Fibroblast of mammary gland (primary cell): ENCODE measurements around the gene FGF1.

ENCODE experiments used
- DNase-seq: peaks from one replicate; pipeline ENCODE4 v3.0.0-alpha.2; 2010; ENCODE audit warnings: low read depth
- H3K4me3 ChIP-seq: 2 replicates; pipeline ENCODE4 v1.5.1; 2011; ENCODE audit warnings: low read depth, mild to moderate bottlenecking, low read length, moderate library complexity; ENCODE audit not compliant: control insufficient read depth
- CTCF ChIP-seq: conservative IDR thresholded peaks from 2 replicates; pipeline ENCODE4 v1.5.1; 2011; ENCODE audit warnings: low read depth, low read length, inconsistent platforms; ENCODE audit not compliant: control insufficient read depth, insufficient read depth

FGF1 gene

GRCh38 chr5:142621227-142621626 lies 64.7 kb downstream of the FGF1 start:
- H3K4me3 ChIP-seq, result no peak overlapping the region
- peak; percentile 66 for DNase-seq
- TF ChIP-seq CTCF, result no peak

- TF ChIP-seq CTCF, result no peak
- DNase-seq, result no peak
- no peak overlapping the region for H3K4me3 ChIP-seq
These were observed 66.1 kb downstream of the FGF1 start for GRCh38 chr5:142619815-142620214.

- H3K4me3 ChIP-seq, result no peak overlapping the region
- peak; percentile 90 for DNase-seq
- no peak for TF ChIP-seq CTCF
These were observed 67.8 kb downstream of the FGF1 start for GRCh38 chr5:142618130-142618523.

GRCh38 chr5:142617416-142618129 lies 68.3 kb downstream of the FGF1 start:
- no peak for DNase-seq
- TF ChIP-seq CTCF, result no peak
- no peak overlapping the region for H3K4me3 ChIP-seq

- DNase-seq, result no peak
- no peak overlapping the region for H3K4me3 ChIP-seq
- no peak for TF ChIP-seq CTCF
These were observed 69.9 kb downstream of the FGF1 start for GRCh38 chr5:142615948-142616347.

GRCh38 chr5:142614054-142614453 lies 71.8 kb downstream of the FGF1 start:
- no peak overlapping the region for H3K4me3 ChIP-seq
- no peak for DNase-seq
- no peak for TF ChIP-seq CTCF

GRCh38 chr5:142613271-142613671 lies 72.6 kb downstream of the FGF1 start:
- no peak overlapping the region for H3K4me3 ChIP-seq
- DNase-seq, result peak; percentile 86
- TF ChIP-seq CTCF, result no peak
